GM19467 (cell line): ENCODE data around the gene ESPN.
"Not testable (repeated sequence)": the region's sequence is repeated elsewhere in the genome, so short reads cannot be mapped to it uniquely, and the experiment has no call there.

Experiments
- ATAC-seq: cut with Tn5 transposase; IDR thresholded peaks from one replicate; pipeline ENCODE4 v1.9.1; 2021; ENCODE audit warnings: mild to moderate bottlenecking, moderate library complexity; ENCODE audit not compliant: unreplicated experiment

The ESPN gene

DNA sequence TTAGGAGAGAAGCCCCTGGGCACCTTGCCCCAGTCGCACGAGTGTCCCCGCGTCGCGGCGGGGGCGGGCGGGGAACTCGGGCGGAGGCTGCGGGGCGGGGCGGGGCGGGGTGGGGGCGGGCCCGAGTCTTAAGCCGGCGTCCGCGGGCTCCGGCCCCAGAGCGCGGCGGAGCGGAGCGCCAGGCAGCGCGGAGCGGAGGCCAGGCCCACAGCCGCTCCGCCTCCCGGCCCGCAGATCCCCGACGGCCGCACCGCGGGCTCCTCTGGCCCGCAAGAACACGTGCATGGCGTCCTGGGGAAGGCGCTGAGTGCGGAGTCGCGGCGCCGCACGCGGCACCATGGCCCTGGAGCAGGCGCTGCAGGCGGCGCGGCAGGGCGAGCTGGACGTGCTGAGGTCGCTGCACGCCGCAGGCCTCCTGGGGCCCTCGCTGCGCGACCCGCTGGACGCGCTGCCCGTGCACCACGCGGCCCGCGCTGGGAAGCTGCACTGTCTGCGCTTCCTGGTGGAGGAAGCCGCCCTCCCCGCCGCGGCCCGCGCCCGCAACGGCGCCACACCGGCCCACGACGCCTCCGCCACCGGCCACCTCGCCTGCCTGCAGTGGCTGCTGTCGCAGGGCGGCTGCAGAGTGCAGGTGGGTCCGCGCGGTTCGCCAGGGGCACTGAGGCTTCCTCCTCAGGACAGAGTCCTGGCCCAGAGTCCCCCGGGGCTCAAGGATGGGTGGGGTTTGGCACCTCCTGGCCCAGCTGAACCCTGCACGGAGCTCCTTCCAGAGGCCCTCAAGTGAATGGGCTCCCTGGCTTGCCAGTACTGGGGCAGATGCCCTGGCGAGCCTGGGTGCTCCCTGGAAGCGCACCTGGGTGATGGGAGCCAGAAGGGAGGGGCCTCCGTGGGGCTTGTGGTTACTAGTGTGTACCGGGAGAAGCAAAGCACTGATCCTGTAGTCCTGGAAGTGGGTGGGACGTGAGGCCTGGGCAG, at the start of gene ESPN:
Gene ESPN, plus strand, starts transcription at position 158 of the 975 bp plus-strand sequence. Its CDS starts 180 bp downstream, at position 338.
- no peak for ATAC-seq

- ATAC-seq, result no peak
Observed at GRCh38 chr1:6378096-6378746, 46.4 kb upstream of the ESPN start.

DNA sequence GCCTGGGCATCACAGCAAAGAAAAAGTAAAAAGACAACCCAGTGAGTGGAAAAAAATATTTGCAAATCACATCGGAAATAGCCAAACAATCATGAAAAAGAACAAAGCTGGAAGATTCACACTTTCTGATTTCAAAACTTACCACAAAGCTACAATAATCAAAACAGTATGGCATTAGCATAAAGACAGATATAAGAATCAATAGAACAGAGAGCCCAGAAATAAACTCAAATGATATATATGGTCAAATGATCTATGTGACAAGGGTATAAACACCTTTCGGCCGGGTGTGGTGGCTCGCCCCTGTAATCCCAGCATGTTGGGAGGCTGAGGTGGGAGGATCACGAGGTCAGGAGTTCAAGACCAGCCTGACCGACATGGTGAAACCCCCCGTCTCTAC, 44.5 kb upstream of the ESPN start:
- no peak for ATAC-seq

DNA sequence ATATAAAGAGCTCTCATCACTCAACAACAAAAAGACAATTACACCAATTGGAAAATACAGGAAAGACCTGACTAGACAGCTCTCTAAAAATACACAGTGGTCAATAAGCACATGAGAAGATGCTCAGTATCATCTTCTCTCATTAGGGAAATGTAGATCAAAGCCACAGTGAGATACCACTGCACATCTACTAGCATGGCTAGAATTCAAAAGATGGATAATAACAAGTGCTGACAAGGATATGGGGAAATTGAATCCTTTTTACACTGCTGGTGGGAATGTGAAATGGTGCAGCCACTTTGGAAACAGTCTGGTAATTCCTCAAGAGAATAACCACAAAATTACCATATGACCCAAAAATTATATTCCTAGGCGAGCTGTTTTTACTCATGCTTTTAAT, 40.4 kb upstream of the ESPN start:
- no peak for ATAC-seq

GRCh38 chr1:6384962-6385361, 39.6 kb upstream of the ESPN start:
- ATAC-seq, result no peak

DNA sequence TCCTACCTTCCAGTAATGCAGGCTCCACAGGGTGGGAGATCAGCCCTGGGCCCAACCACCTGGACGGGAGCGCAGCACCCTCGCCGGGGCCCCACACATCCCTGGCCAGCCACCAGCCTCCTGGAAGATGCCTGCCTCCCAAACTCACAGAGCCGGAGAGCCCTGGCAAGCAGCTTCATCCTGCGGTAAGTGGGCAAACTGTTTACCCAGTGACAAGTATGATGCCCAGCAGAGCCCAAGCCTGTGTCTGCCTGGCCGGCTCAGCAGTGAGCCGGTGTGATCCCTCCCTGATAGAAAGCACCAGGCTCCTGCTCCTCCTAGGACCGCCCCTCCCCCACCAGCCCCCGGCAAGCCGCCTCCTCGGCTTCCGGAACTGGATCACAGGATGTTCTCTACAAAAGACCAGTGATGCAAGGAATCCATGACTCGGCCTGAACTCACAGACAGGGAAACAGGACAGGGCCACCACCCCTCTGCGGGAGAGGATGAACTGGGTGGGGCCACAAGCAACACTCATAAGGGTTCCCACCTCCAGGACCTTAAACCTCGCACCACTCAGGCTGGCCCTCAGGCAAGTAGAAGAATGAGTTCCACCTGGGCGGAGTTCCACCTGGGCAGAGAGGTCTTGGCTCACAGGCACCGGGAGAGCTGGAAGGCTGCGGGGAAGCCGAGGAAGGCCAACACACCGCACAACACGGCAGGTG, 38.9 kb upstream of the ESPN start:
- no peak for ATAC-seq

DNA sequence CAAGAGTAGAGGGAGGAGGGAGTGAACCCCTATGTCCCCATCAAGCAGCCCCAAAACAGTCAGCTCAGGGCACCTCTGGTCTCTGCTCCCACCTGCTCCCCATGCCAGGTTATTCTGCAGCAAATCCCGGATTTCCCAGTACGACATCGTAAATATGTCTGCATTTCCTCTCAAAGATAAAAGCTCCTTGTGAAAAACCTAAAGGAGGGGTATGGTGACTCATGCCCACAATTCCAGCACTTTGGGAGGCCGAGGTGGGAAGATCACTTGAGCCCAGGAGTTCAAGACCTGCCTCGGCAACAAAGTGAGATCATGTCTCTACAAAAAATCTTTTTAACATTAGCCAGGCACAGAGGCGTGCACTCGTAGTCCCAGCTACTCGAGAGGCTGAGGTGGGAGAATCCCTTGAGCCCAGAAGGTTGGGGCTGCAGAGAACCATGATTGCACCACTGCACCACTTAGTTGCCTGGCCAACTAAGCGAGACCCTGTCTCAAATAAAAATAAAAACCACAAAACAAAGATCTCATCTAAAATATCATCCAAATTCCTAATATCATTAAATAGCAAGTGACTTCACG, 38.1 kb upstream of the ESPN start:
- ATAC-seq, result no peak

GRCh38 chr1:6389971-6390370, 34.6 kb upstream of the ESPN start:
- no peak for ATAC-seq

GRCh38 chr1:6391951-6392808, 32.4 kb upstream of the ESPN start:
- no peak for ATAC-seq

GRCh38 chr1:6392809-6393399, 31.7 kb upstream of the ESPN start:
- ATAC-seq, result peak; percentile 8

DNA sequence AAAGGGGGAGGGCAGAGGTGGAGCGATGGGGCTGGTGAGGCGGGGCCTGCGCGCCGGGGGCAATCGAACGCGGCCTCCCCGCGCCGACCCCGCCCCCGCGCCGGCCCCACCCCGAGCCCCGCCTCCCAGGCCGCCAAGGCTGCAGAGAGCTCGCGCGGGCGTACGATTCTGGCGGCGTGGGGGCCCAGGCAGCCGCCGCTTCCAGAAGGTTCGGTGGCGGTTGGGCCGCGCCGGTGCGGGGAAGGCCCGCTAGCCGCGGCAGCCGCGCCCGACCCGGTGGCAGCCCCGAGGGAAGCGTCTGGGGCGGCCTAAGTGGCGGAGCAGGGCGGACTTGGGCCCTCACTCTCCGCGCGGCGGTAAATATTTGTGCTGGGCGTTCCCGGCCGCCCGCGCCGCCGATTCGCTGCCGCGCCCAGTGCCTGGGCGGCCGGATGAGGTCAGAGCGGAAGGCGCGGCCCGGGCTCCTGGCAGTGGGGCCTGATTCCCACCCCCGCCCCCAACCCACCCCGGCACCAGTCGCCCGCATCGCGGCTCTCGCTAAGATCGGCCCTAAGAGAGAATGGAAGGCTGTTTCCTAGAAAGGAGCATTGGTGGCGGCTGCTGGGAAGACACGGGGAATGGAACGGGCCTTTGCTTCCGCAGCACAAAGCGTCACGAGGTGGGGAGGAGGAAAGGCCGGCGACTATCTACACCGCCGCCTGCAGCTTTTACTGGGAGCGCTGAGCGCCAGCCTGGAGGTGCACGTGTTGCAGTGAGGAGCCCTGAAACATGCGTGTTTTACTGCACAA, 31.0 kb upstream of the ESPN start, which contains the start of gene ACOT7:
Gene ACOT7, minus strand, starts transcription at position 368 of the 788 bp plus-strand sequence. CDS start 368 bp downstream, outside the sequence.
- peak; percentile 72 for ATAC-seq

GRCh38 chr1:6395130-6395529, 29.4 kb upstream of the ESPN start:
- ATAC-seq, result not testable (repeated sequence)

GRCh38 chr1:6395781-6396244, 28.8 kb upstream of the ESPN start:
- not testable (repeated sequence) for ATAC-seq

DNA sequence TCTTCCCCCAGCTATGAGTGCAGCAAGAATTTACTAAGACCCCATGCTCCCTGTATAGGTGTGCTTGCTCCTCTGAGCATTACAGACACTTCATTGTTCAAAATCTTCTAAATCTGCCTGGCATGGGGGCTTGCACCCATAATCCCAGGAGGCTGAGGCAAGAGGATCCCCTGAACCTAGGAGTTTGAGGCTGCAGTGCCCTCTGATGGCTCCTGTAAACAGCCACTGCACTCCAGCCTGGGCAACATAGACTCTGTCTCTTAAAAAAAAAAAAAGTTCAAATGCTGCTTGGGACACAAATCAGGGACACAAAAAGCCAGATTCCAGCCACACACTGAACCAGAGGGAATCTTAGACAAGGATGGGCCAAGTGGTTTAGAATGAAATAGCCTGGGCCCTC, 27.6 kb upstream of the ESPN start:
- no peak for ATAC-seq

- no peak for ATAC-seq
Observed at GRCh38 chr1:6397844-6398441, 26.6 kb upstream of the ESPN start.

DNA sequence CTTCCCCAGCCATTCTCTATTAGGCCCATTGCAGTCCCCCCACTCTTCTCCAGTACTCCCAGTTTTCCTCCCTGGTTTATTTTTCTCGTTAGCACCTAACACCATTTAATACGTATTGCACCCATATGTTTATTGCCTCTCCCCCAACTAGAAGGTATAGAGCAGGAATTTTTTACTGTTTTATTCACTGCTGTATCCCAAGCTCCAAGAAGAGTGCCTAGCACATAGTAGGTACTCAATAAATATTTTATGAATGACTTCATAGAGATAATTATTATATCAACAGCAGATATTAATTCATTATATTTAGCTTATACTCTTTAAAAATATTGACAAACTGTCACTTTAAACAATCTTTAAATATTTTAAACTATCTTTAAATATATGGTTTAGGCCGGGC, 25.3 kb upstream of the ESPN start:
- no peak for ATAC-seq

DNA sequence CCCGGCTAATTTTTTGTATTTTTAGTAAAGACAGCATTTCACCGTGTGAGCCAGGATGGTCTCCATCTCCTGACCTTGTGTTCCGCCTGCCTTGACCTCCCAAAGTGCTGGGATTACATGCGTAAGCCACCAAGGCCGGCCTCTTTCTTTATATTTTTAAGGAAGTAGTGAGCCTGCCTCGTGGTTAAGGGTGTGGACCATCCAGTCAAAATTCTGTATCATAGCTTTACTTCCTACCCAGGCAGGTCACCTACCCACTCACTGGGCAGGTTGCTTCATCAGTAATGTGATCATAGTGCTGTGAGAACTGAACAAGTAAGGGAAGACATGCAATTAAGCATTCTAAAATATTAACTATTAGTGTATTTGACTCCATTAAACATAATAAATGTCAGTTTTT, 22.9 kb upstream of the ESPN start:
- ATAC-seq, result no peak

DNA sequence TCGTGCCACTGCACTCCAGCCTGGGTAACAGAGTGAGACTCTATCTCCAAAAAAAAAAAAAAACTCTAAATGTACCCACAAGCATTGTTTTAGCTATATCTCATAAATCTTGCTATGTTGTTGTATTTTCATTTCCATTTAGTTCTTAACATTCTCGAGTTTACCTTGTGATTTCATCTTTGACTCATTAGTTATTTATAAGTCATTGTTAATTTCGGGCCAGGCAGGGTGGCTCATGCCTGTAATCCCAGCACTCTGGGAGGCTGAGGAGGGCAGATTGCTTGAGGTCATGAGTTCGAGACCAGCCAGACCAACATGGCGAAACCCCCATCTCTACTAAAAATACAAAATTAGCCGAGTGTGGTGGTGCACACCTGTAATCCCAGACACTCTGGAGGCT, 16.6 kb upstream of the ESPN start:
- ATAC-seq, result no peak
